DMS 273 treated with DMSO at 0.1 percent for 48 hours (cell line): ENCODE data around the gene ARHGAP35.
"Not testable (repeated sequence)": the region's sequence is repeated elsewhere in the genome, so short reads cannot be mapped to it uniquely, and the experiment has no call there.

Experiments
- DNase-seq: peaks from one replicate; lab custom pipeline; 2025; lab: John Stamatoyannopoulos, UW

ARHGAP35 gene

GRCh38 chr19:46871173-46871572 lies 10.4 kb downstream of the ARHGAP35 start:
- not testable (repeated sequence) for DNase-seq

DNA sequence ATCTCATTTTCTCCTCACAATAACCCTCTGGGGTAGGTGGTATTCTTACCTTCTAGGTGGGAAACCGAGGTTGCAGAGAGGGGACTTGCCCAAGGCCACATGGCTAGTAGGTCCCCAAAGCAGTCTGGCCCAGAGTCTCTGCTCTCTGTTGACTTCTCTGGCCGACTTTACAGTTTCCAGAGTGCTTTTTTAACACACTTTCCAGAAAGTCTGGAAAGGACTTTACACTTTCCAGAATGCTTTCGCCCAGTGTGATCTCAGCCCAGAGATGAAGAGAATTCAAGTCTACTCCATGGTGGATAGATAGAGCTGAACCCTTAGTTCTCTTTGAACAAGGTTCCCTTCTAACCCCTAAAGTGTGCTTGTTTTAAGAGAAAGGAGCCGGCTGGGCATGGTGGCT lies 12.2 kb downstream of the ARHGAP35 start:
- DNase-seq: no peak

- no peak for DNase-seq
These were observed 14.4 kb downstream of the ARHGAP35 start for GRCh38 chr19:46875234-46875633.

DNA sequence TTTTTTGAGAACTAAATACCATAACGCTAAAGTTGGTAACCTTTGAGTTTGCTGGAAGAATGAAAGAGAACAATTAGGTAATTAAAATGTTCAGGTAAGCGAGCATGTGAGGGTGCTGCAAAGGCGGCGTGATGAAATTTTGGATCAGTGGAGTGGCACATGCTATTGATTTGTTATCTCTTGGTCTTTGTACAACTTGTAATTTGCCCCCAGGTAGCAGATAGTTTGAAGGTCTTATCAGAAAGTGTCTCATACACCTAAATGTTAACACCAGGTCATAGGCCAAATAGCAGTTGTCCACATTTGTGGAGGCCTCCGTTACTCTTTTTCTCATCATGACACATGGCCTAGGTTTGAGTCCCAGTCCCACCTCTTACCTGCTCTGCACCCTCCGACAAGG lies 14.9 kb downstream of the ARHGAP35 start:
- no peak for DNase-seq

GRCh38 chr19:46878613-46879375 lies 18.0 kb downstream of the ARHGAP35 start:
- no peak for DNase-seq

GRCh38 chr19:46880431-46880830 lies 19.6 kb downstream of the ARHGAP35 start:
- no peak for DNase-seq

GRCh38 chr19:46881092-46881491 lies 20.3 kb downstream of the ARHGAP35 start:
- DNase-seq: no peak

DNA sequence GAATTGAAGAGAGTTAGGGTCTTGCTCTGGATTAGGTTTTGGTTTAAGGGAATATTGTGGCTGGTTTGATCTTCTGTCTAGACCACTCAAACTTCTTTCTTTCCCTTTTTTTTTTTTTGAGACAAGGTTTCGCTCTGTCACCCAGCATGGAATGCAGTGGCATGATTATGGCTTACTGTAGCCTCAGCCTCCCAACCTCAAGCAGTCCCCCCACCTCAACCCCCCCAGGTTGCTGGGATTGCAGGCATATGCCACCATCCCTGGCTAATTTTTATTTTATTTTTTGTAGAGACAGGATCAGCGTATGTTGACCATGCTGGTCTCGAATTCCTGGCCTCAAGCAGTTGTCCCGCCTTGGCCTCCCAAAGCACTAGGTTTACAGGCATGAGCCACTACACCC lies 21.2 kb downstream of the ARHGAP35 start:
- DNase-seq: no peak

DNA sequence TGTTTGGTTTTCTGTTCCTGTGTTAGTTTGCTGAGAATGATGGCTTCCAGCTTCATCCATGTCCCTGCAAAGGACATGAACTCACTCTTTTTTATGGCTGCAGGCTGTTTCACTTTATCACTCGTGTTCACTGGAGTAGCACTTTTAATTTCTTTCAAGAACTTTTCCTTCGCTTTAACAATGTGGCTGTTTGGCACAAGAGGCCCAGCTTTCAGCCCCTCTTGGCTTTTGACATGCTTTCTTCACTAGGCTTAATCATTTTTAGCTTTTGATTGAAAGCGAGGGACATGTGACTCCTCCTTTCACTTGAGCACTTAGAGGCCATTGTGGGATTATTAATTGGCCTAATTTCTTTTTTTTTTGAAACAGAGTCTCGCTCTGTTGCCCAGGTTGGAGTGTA lies 22.0 kb downstream of the ARHGAP35 start:
- DNase-seq: not testable (repeated sequence)

- DNase-seq: no peak
These were observed 24.6 kb downstream of the ARHGAP35 start for GRCh38 chr19:46885411-46885810.

GRCh38 chr19:46886546-46887239 lies 25.9 kb downstream of the ARHGAP35 start:
- no peak for DNase-seq

GRCh38 chr19:46887240-46887782 lies 26.5 kb downstream of the ARHGAP35 start:
- no peak for DNase-seq

DNA sequence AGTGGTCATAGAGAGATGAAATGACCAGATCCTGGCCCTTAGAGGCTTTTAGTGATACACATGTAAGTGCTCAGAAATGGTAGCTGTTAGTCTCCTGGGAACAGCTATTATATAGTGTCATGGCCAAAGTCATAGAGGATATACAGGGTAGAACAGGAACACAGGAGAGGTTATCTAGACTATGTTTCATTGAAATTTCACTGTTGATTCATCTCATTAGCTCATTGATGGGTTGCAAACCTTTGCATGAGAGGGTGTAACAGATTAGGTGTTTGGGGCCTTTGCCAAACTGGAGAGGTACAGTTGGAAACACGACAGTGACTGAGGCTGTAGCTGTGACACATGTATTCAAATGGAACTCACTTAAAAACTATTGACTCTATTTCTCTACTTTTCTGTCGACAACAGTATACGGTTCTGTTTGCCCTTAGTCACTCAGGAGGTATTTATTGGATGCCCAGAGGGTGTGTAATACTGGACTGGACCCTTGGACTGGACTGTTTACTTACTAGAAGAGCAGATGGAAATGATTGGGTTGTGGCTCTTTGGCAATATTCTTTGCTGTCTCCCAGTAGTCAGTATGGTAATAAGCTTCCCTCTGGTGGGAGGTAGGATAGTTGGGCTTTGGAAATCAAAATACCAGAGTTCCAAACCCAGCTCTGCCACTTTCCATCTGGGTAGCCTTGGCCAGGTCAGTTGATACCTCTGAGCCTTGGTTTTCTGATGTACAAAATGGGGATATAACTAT lies 29.8 kb downstream of the ARHGAP35 start:
- DNase-seq: no peak

DNA sequence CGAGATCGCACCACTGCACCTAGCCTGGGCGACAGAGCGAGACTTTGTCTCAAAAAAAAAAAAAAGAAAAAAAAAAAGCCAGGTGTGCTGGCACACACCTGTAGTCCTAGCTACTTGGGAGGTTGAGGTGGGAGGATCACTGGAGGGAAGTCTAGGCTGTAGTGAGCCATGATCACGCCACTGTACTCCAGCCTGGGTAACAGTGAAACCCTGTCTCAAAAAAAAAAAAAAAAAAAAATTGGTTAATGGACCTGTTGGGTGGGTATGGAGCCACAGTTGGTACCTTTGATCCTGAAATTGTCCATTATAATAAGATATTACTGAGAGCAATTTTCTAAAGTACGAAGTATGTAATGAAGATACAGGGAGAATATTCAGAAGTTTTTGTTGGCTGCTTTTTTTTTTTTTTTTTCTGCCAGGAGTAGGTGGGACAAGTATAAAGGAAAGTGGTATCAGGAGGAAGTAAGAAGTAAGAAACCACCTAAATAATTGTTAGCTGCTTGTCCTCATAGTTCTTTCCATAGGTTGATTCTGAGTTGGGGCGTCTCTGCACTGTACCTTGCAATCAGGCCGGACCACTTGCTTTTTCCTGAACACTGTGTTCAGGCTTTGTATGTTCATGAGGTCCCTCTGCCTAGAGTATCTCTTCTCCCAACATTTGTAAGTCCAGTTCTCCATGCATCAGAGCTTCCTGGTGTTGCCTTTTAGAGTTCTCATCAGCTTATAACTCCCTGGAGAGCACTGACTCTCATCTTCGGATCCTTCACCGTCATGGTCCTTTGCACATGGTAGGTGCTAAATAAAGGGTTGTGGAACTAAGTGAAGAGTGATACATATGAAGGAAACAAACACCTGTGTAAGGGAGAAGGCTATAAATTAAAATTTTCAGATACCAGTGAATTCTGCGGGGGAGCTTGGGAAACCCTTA lies 31.7 kb downstream of the ARHGAP35 start:
- no peak for DNase-seq

DNA sequence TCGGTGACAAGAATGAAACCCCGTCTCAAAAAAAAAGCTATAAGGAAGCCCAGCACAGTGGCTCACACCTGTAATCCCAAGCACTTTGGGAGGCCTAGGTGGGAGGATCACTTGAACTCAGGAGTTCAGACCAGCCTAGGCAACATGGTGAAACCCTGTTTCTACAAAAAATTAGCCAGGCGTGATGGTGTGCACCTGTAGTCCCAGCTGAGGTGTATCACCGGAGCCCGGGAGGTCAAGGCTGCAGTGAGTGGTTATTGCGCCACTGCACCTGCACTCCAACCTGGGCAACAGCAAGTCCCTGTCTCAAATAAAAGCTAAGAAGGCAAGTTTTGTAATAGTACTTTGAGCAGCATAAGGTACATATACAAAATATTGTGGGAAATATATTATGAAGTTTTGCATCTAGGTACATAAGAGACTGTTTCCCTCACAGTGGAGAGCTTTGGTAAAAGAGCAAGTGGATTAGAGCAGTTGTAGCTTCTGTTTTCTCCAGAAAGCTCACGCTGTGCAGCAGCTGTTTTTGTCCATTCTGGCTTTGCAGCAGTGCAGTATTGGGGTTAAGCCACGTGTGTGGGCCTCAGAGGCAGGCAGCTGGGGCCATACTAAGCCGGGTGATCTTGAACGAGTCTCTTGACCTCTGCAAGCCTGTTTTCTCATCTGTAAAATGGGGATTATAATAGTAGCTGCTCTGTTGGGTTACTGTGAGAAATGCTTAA lies 35.4 kb downstream of the ARHGAP35 start:
- no peak for DNase-seq

GRCh38 chr19:46898731-46899130 lies 37.9 kb downstream of the ARHGAP35 start:
- no peak for DNase-seq

GRCh38 chr19:46900341-46900740 lies 39.5 kb downstream of the ARHGAP35 start:
- DNase-seq: no peak

- DNase-seq: no peak
These were observed 41.1 kb downstream of the ARHGAP35 start for GRCh38 chr19:46901701-46902401.

DNA sequence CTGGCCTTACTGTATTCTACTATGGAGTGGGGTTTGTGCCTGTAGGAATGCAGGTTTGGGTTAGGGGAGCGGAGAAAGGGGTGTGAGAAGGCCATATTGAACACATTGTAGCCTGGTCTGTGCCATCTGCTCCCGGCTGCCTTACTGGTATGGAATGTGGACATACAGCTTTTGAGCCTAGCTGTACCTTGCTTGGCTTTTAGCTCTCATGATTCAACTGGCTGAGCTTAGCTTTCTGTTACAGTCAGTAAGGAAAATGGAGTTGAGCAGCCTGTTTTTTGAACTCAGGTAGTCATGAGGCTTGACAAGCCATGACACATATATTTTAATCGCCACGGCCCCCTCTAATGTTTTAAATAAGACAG lies 41.6 kb downstream of the ARHGAP35 start:
- DNase-seq: peak; percentile 15

DNA sequence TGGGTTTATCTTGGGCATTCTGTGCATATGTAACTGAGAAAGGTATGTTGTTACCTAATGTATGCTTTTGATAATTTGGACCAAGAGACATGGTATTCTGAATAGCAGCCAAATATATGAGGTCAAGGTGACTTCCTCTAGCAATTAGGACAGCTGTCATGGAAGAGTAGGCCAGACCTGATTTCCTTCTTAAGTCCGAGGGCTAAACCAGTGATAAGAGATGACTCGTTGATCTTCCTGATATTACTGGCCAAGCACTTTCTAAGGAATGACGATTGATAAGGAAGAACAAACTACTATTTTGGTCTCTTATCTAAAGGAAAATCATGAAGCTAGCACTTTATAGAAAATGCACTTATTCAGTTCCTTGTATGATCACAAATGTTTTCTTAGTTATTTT lies 42.7 kb downstream of the ARHGAP35 start:
- no peak for DNase-seq
